NT2/D1 (cell line): ENCODE results near the gene PHLDB1.
"Not testable (repeated sequence)": the region's sequence is repeated elsewhere in the genome, so short reads cannot be mapped to it uniquely, and the experiment has no call there.

ENCODE experiments used
- DNase-seq: peaks from one replicate; pipeline ENCODE4 v3.0.0-alpha.2; 2011; ENCODE audit warnings: low read depth, low spot score
- H3K27me3 ChIP-seq: 2 replicates; pipeline ENCODE4 v1.6.0; 2011; ENCODE audit warnings: mild to moderate bottlenecking; ENCODE audit not compliant: insufficient read length, insufficient read depth
- H3K36me3 ChIP-seq: 2 replicates; pipeline ENCODE4 v1.6.1; 2011; ENCODE audit warnings: mild to moderate bottlenecking, low read length, mixed read lengths; ENCODE audit not compliant: insufficient read depth, insufficient read length
- H3K4me1 ChIP-seq: 2 replicates; pipeline ENCODE4 v1.5.1; 2011; ENCODE audit not compliant: insufficient read depth, insufficient read length
- H3K4me3 ChIP-seq: 2 replicates; pipeline ENCODE4 v1.5.1; 2011; ENCODE audit warnings: low read depth; ENCODE audit not compliant: insufficient read length
- H3K9ac ChIP-seq: 2 replicates; pipeline ENCODE4 v1.6.0; 2011; ENCODE audit warnings: low read depth; ENCODE audit not compliant: insufficient read length
- H3K9me3 ChIP-seq: 2 replicates; pipeline ENCODE4 v1.5.1; 2011; ENCODE audit warnings: mild to moderate bottlenecking, low read length; ENCODE audit not compliant: insufficient read depth
- SUZ12 ChIP-seq: IDR thresholded peaks from 2 replicates; pipeline ENCODE4 v1.6.1; 2011; ENCODE audit not compliant: insufficient read length, insufficient read depth; ENCODE audit errors: extremely low read depth
- YY1 ChIP-seq: IDR thresholded peaks from 2 replicates; pipeline ENCODE4 v1.6.1; 2011; ENCODE audit not compliant: insufficient read length, insufficient read depth
- ZNF274 ChIP-seq: IDR thresholded peaks from 2 replicates; pipeline ENCODE4 v1.6.1; 2011; ENCODE audit warnings: mild to moderate bottlenecking, low read depth, low read length

Gene PHLDB1

DNA sequence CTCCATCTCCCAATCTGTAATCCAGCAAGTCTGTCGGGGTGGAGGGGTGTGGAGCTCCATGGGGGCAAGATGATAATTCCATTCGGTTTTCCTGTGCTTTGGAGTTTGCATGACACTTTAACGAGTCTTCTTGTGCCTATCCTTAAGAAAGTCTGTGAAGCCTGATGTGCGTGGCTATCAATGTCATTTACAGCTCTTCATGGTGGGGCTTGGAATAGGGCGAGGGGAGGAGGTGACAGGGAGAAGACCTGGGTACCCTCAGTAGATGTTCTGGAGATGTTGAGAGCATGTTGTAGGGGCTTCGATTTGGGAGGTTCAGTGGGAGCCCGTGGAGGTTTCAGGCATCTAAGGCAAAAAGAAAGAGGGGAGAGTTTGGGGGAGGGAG, 579 bp upstream of the PHLDB1 start:
- Histone ChIP-seq H3K9ac (no peak overlapping the region), H3K27me3 (peaks cover 59% of the 10 kb centered on the region), H3K36me3 (peaks cover 14% of the 10 kb centered on the region), H3K4me3 (no peak overlapping the region), H3K9me3 (no peaks in the 10 kb centered on the region), H3K4me1 (peaks cover 22% of the 10 kb centered on the region)
- TF ChIP-seq SUZ12 (no peak), ZNF274 (no peak), YY1 (no peak)
- no peak for DNase-seq

DNA sequence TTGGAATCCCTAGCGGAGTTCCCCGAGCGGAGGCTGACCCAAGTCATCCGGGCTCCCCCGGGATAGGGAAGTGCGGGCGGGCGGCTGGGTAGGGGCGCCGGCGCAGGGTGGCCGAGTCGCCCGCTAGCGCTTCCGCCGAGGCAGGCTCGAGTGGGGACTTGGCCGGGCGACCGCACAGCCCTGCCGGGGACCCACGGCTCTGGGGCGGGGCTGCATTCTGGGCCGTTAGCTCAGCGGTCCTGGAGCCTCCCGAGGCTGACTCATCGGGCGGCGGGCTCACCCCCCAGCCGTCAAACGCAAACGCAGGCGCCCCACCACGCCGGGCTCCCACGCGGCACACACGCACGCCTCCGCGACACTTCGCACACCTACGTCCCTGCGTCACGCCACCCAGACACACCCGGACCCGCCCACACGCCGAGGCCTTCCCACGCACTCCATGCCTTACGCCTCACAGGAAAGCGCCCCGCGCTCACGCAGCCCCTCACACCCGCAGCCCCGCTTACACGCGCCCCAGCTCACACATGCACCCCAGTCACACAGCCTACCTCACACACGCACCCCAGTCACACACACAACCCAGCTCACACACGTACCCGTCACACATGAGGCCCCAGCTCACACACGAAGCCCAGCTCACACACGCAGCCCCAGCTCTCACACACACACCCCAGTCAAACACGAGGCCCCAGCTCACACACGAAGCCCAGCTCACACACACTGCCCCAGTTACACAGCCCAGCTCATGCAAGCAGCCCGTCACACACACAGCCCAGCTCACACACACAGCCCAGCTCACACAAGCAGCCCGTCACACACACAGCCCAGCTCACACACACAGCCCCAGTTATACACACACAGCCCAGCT, 1.2 kb downstream of the PHLDB1 start:
- H3K9ac ChIP-seq = peak overlapping the region; percentile 64
- H3K36me3 ChIP-seq = no peaks in the 10 kb centered on the region
- peak overlapping the region; percentile 33 for H3K4me3 ChIP-seq
- no peaks in the 10 kb centered on the region for H3K9me3 ChIP-seq
- H3K27me3 ChIP-seq = peaks cover 59% of the 10 kb centered on the region
- H3K4me1 ChIP-seq = peaks cover 32% of the 10 kb centered on the region
- DNase-seq = no peak
- no peak for TF ChIP-seq YY1
- peak; percentile 80 for TF ChIP-seq SUZ12

DNA sequence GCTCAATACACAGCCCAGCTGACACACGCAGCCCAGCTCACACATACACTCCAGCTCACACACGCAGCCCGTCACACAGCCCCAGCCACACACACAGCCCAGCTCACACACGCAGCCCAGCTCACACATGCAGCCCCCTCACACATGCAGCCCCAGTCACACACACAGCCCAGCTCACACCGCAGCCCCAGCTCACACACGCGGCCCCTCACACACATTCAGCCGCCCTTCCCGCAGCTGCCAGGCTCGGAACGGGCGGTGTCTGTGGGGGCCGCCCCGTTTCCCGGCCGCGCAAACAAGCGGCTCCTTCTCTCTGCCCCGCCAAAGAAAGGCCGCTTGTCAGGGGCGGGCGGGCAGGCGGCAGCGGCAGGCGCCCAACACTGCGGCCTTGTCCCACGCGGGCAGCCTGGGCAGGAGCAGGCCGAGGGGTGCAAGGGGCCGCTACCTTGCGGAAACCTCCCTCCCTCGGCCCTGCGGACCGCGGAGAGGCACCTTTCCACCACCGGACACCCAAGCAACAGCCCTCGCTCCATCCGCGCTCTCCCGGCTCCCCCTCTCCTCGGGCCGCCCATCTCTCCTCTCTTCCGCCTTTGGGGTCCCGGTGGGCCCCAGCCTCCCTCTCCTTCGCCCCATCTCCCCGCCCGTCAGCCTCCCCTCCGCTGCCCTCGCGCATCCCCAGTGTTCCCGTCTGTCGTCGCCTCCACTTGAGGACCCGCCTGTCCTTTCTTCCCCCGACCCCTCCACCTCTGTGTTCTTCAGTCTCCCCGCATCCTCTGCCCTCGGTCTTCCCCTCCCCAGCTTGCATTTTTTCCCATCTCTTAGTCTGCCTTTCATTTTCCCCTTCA, 2.2 kb downstream of the PHLDB1 start:
- Histone ChIP-seq H3K27me3 (peaks cover 59% of the 10 kb centered on the region), H3K4me3 (peak overlapping the region; percentile 26), H3K36me3 (peaks cover 3% of the 10 kb centered on the region), H3K9me3 (no peaks in the 10 kb centered on the region), H3K4me1 (peaks cover 37% of the 10 kb centered on the region), H3K9ac (peak overlapping the region; percentile 64)
- TF ChIP-seq SUZ12 (peak; percentile 96), ZNF274 (no peak)
- no peak for DNase-seq

DNA sequence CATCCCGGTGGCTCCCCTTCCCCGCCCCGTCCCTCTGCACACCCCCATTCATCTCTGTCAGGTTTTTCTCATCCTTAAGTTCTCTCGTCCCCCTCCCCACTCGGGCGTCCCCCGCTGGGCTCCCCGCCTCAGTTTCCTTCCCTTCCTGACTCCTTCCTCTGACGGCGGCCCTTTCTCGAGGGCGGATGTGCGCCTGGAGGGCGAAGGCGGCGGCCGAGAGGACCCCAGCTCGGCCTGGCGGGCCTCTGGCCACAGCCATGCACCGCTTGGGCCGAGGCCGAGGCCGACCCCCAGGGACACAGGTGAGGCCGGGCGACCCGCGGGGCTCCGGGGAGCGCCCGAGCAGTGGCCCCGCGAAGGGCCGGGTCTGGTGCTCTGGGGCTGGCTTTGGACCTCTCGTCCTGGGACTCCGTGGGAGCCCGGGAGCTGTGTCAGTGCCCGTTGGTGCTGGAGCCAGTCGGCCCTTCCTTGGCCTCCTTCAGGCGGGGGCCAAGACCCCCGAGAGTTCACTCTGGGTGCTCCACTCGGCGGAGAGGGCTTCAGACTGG, 2.9 kb downstream of the PHLDB1 start:
- Histone ChIP-seq H3K4me1 (peaks cover 34% of the 10 kb centered on the region), H3K4me3 (peak overlapping the region; percentile 26), H3K36me3 (peaks cover 5% of the 10 kb centered on the region), H3K27me3 (peaks cover 57% of the 10 kb centered on the region), H3K9me3 (no peaks in the 10 kb centered on the region), H3K9ac (no peak overlapping the region)
- no peak for DNase-seq
- TF ChIP-seq YY1 (no peak), SUZ12 (no peak), ZNF274 (no peak)

DNA sequence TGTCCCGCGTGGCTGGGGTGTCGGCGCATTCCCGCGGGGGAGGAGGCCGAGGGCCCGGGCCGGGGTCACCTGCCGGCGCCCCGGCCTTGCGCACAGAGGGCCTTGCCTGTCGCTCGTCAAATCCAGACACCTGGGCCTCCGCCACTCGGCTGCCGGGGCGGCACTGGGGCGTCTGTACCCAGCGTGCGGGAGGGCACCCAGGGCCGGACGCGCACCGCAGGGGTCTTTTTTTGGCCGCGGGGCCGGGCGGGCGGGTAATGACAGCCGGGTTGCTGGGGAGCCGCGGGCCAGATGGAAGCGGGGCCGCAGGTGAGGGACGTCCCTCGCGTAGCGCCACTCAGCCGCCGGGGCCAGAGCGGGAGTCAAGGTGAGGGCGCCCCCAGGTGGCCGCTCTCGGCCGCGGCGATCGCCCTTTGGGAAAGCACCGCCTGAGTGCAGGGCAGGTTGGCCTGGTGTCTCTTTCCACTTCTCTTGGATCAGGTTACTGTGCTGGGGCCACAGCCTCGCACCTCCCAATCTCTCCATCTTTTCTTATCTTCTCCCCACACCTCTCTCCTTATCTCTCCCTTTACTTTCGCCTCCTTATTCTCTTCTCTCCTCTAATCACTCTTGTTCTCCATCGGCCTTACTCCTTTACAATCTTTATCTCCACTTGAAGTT, 3.5 kb downstream of the PHLDB1 start:
- Histone ChIP-seq H3K4me3 (peak overlapping the region; percentile 26), H3K27me3 (peaks cover 52% of the 10 kb centered on the region), H3K36me3 (peaks cover 5% of the 10 kb centered on the region), H3K9ac (no peak overlapping the region), H3K4me1 (peaks cover 33% of the 10 kb centered on the region), H3K9me3 (no peaks in the 10 kb centered on the region)
- peak; percentile 72 for DNase-seq
- no peak for TF ChIP-seq SUZ12
- TF ChIP-seq ZNF274 = no peak
- TF ChIP-seq YY1 = no peak

DNA sequence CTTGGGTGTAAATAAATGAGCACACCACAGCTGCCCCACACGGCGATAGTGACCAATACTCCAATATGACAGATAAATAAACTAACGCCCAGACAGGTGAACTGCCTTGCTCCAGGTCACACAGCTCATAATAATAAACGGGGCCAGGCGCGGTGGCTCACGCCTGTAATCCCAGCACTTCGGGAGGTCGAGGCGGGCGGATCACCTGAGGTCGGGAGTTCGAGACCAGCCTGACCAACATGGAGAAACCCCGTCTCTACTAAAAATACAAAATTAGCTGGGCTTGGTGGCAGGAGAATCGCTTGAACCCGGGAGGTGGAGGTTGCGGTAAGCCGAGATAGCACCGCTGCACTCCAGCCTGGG, 4.0 kb downstream of the PHLDB1 start:
- not testable (repeated sequence) for H3K9ac ChIP-seq, H3K9me3 ChIP-seq, H3K4me3 ChIP-seq, DNase-seq
- Histone ChIP-seq H3K4me1 (peaks cover 32% of the 10 kb centered on the region), H3K36me3 (peaks cover 10% of the 10 kb centered on the region), H3K27me3 (peaks cover 47% of the 10 kb centered on the region)

DNA sequence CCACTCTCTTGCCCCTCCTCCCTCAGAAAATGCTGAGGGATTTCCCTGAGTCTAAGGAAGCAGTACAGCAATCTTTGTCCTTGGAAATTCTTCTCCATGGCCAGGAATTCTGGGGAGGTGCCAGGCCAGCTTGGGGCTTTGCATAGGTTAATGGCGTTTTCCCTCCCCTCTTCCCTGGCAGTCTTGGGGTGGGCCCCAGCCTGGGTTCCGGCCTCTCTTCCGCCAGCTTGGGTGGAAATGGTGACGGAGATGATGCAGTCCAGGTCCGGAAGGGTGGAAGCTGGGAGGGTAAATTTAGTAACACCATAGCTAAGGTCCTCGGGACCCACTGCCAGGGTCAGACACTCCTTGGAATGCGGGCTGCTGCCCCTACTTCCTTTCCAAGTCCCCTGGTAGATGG, 5.0 kb downstream of the PHLDB1 start:
- TF ChIP-seq SUZ12 = no peak
- TF ChIP-seq ZNF274 = no peak
- no peak for TF ChIP-seq YY1
- DNase-seq = no peak
- no peak overlapping the region for H3K9ac ChIP-seq

More for the DNA sequence above, 5.0 kb downstream of the PHLDB1 start:
- peaks cover 39% of the 10 kb centered on the region for H3K27me3 ChIP-seq
- H3K9me3 ChIP-seq = no peaks in the 10 kb centered on the region
- H3K4me3 ChIP-seq = no peak overlapping the region
- peaks cover 31% of the 10 kb centered on the region for H3K4me1 ChIP-seq
- peaks cover 12% of the 10 kb centered on the region for H3K36me3 ChIP-seq
